GM18951 (cell line): ENCODE data around the gene UBE2E1.

Experiments used
- POLR2A ChIP-seq: IDR thresholded peaks from 4 replicates; pipeline ENCODE4 v1.6.1; 2011; ENCODE audit warnings: mild to moderate bottlenecking; ENCODE audit not compliant: insufficient read length, insufficient read depth; ENCODE audit errors: extremely low read depth
- in situ Hi-C: fragments of 300-500 bp; cut with MboI; formaldehyde crosslinking; loops from one replicate; pipeline ENCODE4 v1.12.0; 2022; ENCODE audit warnings: low sequenced_read_pairs, mixed read lengths, inconsistent platforms; ENCODE audit not compliant: unreplicated experiment

Gene UBE2E1

DNA sequence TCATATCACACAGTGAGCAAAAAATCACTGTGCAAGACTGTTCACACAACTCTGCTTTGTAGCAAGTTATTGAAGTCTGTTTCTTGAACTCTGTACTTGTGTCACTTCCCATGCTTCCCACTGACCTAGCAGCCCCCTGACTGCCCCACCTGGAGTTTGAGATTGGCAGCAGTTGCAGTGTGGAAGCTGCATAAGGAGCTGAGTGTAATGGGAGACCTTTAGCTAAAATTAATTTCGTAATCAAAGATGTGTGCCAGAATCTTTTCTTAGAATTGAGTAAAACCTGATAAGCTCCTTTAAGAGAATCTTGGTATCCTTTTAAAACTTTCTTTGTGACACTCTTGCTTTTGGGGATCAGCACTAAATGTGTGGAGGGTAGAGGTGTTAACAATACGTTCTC lies 68.2 kb downstream of the UBE2E1 start:
- in situ Hi-C loops = no loop called here
- TF ChIP-seq POLR2A = no peak

DNA sequence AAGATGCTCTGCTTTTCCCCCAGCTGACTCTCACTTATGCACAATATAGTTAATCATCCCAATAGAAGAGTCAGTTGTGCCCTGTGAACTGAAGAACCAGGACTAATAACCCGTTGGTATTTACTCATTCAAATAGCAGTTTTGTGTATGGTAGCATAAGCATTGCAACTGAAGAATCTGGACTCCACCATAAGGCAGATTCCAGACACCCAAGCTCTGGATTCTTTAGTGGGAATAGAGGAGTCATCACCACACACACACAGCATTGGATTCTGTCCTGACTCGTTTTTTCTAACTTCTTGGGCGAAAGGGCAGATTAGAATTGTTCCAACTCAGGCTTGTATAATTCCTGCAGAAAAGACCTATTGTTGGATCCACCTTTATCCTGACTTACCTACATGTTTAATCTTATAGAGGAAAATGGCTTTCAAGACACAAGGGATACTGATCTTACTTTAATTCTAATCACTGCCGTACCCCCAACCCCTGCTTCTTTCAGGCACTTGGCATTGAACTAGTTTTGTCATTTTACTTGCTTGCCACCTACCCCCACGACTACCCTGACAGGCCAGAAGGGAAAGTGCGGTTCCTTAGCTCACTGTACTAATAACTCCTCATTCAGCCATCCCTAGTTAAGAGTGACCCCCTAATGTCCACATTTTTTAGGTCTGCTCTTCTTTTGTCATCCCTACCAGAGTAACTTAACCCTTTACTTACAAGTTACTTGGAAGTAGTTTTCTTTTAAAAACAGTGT lies 68.8 kb downstream of the UBE2E1 start:
- in situ Hi-C loops = loop anchor here (25.0 kb wide), 1 partner anchor 363 kb away; no protein-coding TSS in a partner anchor
- TF ChIP-seq POLR2A = no peak

GRCh38 chr3:23875113-23875725 lies 69.5 kb downstream of the UBE2E1 start:
- in situ Hi-C loops = loop anchor here (25.0 kb wide), 1 partner anchor 362 kb away; no protein-coding TSS in a partner anchor

GRCh38 chr3:23876923-23877322 lies 71.2 kb downstream of the UBE2E1 start:
- in situ Hi-C loops = loop anchor here (25.0 kb wide), 1 partner anchor 360 kb away; no protein-coding TSS in a partner anchor
- TF ChIP-seq POLR2A = no peak

More at GRCh38 chr3:23875113-23875725, 69.5 kb downstream of the UBE2E1 start:
- no peak for TF ChIP-seq POLR2A

DNA sequence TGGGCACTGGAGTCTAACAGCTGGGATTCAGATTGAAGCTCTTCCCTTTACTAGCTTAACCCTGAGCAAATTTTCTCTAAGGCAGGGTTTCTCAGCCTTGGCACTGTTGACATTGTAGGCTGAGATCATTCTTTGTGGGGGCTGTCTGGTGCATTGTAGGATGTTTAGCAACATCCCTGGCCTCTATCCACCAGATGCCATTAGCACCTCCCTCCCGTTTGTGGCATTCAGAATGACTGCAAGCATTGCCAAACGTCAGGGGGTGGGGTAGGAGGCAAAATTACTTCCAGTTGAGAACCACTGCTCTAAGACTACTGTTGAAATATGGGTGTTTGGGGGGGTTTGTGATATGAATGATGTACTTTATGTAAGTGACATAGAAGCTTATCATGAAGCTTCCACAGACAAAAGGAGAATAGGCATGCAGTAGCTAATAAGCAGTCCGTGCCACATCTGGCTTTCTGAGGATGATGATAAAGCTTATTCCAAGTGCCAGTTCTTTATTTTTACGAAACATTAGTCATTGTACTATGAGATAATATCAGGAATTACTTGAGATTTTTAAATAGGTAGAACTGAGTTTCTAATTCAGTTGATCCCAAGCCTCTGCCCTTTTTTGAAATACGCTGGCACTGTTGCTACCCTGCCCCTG lies 71.7 kb downstream of the UBE2E1 start:
- in situ Hi-C loops = loop anchor here (25.0 kb wide), 1 partner anchor 360 kb away; no protein-coding TSS in a partner anchor
- TF ChIP-seq POLR2A = no peak

DNA sequence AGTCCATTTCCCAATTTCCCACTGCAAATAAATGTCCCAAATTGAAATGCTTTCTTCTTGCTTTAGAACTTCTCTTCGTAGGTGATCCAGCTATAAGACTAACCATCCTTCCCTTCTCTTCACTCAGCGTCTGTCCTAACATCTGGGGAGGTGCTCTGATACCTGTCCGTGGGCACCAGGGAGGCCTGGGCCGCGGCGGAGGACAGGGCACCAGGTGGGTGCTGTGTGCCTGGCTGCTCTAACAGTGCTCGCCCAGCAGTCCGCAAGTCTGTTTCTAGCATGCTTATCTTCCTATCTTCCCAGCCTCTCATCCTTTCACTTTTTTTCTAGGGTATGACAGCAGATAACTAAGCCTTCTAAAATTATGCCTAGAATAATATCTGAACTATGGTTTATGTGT lies 73.7 kb downstream of the UBE2E1 start:
- in situ Hi-C loops = loop anchor here (25.0 kb wide), 1 partner anchor 358 kb away; no protein-coding TSS in a partner anchor

DNA sequence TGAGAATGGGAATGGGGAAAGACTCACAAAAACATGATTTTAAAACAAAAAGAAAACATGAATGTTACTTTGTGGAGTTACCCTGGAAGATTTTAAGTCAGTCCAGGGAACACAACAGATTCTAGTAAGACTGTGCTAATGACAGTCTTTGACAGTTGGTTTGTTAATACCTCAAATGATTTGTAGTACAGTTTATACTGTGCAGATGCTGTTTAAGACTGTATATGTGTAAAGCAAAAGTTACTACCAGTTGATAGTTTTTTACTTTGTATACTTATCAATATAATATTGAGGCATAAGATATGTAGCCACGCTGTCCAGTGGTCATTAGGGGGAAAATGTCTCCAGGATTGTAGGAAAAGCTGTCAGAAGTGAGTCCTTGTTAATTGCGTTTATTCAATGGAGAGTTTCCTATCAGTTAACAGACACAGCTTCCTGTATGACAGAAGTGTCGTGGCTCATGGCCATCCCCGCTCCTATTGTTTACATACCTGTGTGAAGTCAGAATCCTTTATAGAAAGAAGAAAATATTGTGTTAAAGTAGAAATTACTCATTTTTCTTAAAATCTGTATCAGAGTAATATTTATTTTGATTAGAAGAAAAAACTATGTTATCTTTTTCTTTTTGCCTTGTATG lies 75.1 kb downstream of the UBE2E1 start:
- no peak for TF ChIP-seq POLR2A
- in situ Hi-C loops = loop anchor here (25.0 kb wide), 1 partner anchor 356 kb away; no protein-coding TSS in a partner anchor

More for the DNA sequence above, 73.7 kb downstream of the UBE2E1 start:
- TF ChIP-seq POLR2A = no peak

- in situ Hi-C loops = loop anchor here (25.0 kb wide), 1 partner anchor 355 kb away; no protein-coding TSS in a partner anchor
Observed at GRCh38 chr3:23881993-23882392, 76.2 kb downstream of the UBE2E1 start.

DNA sequence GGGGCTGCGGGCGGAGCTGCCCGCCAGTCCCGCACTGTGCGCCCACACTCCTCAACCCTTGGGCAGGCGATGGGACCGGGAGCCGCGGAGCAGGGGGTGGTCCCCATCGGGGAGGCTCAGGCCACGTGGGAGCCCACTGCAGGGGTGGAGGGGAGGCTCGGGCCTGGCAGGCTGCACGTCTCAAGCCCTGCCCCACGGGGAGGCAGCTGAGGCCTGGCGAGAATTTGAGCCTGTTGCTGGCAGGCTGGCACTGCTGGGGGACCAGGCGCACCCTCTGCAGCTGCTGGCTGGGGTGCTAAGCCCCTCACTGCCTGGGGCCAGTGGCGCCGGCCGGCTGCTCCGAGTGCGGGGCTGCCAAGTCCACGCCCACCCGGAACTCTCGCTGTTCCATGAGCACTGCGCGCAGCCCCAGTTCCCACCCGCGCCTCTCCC lies 76.7 kb downstream of the UBE2E1 start:
- in situ Hi-C loops = loop anchor here (25.0 kb wide), 1 partner anchor 355 kb away; no protein-coding TSS in a partner anchor

GRCh38 chr3:23884481-23884880 lies 78.7 kb downstream of the UBE2E1 start:
- no peak for TF ChIP-seq POLR2A
- in situ Hi-C loops = loop anchor here (25.0 kb wide), 1 partner anchor 353 kb away; no protein-coding TSS in a partner anchor

More for the DNA sequence above, 76.7 kb downstream of the UBE2E1 start:
- TF ChIP-seq POLR2A = no peak

DNA sequence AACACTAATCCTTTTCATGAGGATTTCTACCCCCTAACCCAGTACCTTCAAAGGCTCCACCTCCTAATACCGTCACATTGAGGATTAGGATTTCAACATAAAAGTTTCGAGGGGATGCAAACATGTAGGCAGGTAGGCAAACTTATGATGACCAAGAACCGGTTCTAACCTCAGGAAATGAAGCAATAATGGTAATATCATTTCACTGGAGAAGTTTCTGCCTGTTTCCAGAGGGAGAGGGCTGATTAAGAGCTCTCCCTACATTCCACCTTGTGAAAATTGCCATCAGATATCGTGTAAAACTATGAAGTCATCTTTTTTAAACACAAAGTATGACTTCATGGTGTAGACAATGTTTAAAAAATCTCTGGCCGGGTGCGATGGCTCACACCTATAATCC lies 79.5 kb downstream of the UBE2E1 start:
- TF ChIP-seq POLR2A = no peak
- in situ Hi-C loops = loop anchor here (25.0 kb wide), 1 partner anchor 352 kb away; no protein-coding TSS in a partner anchor

GRCh38 chr3:23886311-23886710 lies 80.6 kb downstream of the UBE2E1 start:
- in situ Hi-C loops = loop anchor here (25.0 kb wide), 1 partner anchor 351 kb away; no protein-coding TSS in a partner anchor
- TF ChIP-seq POLR2A = no peak

DNA sequence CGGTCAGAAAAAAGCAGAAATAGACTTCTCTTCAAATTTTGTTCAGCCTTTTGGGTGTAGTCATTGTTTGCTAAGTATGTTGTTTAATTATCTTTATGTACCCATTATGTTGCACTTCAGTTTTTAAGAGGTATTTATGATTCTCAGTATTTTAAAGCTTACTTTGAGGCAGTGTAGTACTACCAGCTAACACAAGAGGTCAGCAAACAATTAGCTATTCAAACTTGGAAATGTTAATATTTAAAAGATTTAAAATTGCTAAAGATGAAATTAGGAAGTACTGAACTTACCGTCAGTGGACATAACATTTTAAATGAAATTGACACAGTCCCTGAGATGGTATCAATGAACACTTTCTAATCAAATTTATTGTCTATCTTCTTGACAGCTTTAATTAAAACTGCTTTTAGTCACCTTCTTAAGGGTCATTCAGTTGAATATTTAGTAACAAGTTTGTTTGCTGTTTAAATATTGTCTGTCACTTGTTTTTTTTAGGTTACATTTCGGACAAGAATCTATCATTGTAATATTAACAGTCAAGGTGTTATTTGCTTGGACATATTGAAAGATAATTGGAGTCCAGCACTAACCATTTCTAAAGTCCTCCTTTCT lies 83.0 kb downstream of the UBE2E1 start:
- in situ Hi-C loops = loop anchor here (25.0 kb wide), 1 partner anchor 349 kb away; no protein-coding TSS in a partner anchor
- TF ChIP-seq POLR2A = no peak
